IMR-90 (cell line): ENCODE measurements around the gene RAB28. TPM values are rescaled to one million over a fixed set of nuclear protein-coding genes. Genes with fewer than 3 reads are reported as not detected.

Experiments
- polyA plus RNA-seq, 3 experiments: library from polyadenylated mRNA; depleted of rRNA; stranded (reverse); fragments of >200 nt; gene quantifications; 2 replicates each; pipeline ENCODE4 v1.2.3, GENCODE V29; 2012; ENCODE audit warnings: low replicate concordance in 1 of 3
- total RNA-seq: library from RNA; depleted of rRNA; stranded (reverse); fragments of >200 nt; gene quantifications from 2 replicates; pipeline ENCODE4 v1.2.3, GENCODE V29; 2012; rRNA removed

RAB28 gene
- total and polyA plus RNA-seq, 2 of the 4 experiments (the other 2 are of a cell fraction) = 7.5 to 10.8 TPM

Other genes starting within 250 kb of the RAB28 start
- gene NKX3-2, start 60.2 kb upstream of the RAB28 start, total RNA-seq = under 0.01 TPM in 1 of 2 replicates, not detected in the other
- 0.05 and 0.09 TPM in 2 replicates for gene NKX3-2, start 60.2 kb upstream of the RAB28 start, polyA plus RNA-seq (2012; rRNA removed)
- 26.9 and 34.4 TPM in 2 replicates for gene BOD1L1, start 143.4 kb upstream of the RAB28 start, total RNA-seq
- gene BOD1L1, start 143.4 kb upstream of the RAB28 start, polyA plus RNA-seq (2012; rRNA removed) = 11.0 and 13.5 TPM in 2 replicates